Measurements from ENCODE around the gene ALG9.

GRCh38 chr11:111837366-111837891 lies 34.0 kb downstream of the ALG9 start:
- TF ChIP-seq CTCF (IDR thresholded peaks at IDR 0.05) (no peak), POLR2A (IDR thresholded peaks at IDR 0.05) (no peak)

All from thyroid gland (tissue), 4 donors.